SH-SY5Y (cell line): Measurements from ENCODE around the gene PPP2R5C.

Source experiments
- GATA2 ChIP-seq: IDR thresholded peaks from 2 replicates; pipeline ENCODE4 v1.6.1; 2011; ENCODE audit warnings: mild to moderate bottlenecking, low read depth, low read length
- GATA3 ChIP-seq: IDR thresholded peaks from 2 replicates; pipeline ENCODE4 v1.6.1; 2011; ENCODE audit warnings: low read depth, mild to moderate bottlenecking, low read length, moderate library complexity

DNA sequence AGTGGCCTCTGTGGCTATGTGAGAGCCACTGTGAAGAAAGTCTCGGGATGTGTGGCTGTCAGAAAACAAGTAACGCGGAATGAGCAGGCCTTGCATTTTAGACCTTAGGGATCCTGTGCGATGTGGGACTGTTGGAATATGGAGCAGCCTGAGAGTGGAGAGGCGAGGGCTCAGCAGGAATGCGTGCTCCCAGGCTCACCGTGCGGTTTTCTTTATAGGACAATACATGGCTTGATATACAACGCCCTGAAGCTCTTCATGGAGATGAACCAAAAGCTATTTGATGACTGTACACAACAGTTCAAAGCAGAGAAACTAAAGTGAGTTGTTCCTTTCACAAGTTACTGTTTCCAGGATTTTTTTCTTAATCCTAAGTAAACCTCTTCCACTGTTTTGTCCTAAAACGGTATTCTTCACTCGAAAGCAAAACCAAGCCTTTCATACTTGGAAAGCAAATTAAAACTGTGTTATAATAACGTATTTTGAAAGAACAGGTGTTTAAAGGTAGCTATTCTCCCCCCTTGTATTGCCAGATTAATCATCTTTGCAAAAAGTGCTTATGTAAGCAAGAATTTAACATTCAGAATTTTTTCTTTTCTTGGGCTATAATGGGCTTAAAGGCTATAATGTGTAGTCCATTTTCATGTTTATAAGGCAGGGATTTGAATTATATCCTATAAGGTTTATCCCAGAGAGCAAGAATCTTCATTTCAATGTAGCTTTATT is 148.0 kb downstream of the PPP2R5C start:
- TF ChIP-seq GATA2 = no peak
- TF ChIP-seq GATA3 = no peak
